Measurements from ENCODE around the gene LIMS2.

Gene LIMS2

GRCh38 chr2:127673291-127674069, 1.9 kb downstream of the LIMS2 start:
- DNase-seq: no peak

GRCh38 chr2:127672341-127673224, 2.7 kb downstream of the LIMS2 start:
- no peak for DNase-seq

GRCh38 chr2:127671557-127672302, 3.6 kb downstream of the LIMS2 start:
- no peak for DNase-seq

GRCh38 chr2:127670957-127671290, 4.4 kb downstream of the LIMS2 start:
- DNase-seq: no peak

GRCh38 chr2:127670055-127670956, 5.0 kb downstream of the LIMS2 start:
- DNase-seq: no peak

GRCh38 chr2:127669056-127669455, 6.3 kb downstream of the LIMS2 start:
- DNase-seq: no peak

- DNase-seq: no peak
These were observed 9.9 kb downstream of the LIMS2 start for GRCh38 chr2:127665267-127665893.

GRCh38 chr2:127664895-127665225, 10.5 kb downstream of the LIMS2 start:
- no peak for DNase-seq

GRCh38 chr2:127664065-127664894, 11.1 kb downstream of the LIMS2 start:
- DNase-seq: no peak

- DNase-seq: no peak
These were observed 11.7 kb downstream of the LIMS2 start for GRCh38 chr2:127663566-127664064.

GRCh38 chr2:127662937-127663565, 12.3 kb downstream of the LIMS2 start:
- no peak for DNase-seq

- DNase-seq: no peak
These were observed 13.3 kb downstream of the LIMS2 start for GRCh38 chr2:127661949-127662510.

- DNase-seq: no peak
These were observed 14.2 kb downstream of the LIMS2 start for GRCh38 chr2:127661072-127661649.

GRCh38 chr2:127660291-127660578, 15.1 kb downstream of the LIMS2 start:
- no peak for DNase-seq

- DNase-seq: no peak
These were observed 15.7 kb downstream of the LIMS2 start for GRCh38 chr2:127659408-127660290.

GRCh38 chr2:127658641-127659407, 16.5 kb downstream of the LIMS2 start:
- DNase-seq: no peak

- no peak for DNase-seq
These were observed 17.2 kb downstream of the LIMS2 start for GRCh38 chr2:127658146-127658545.

- no peak for DNase-seq
These were observed 18.1 kb downstream of the LIMS2 start for GRCh38 chr2:127657232-127657595.

Data from CD4-positive, alpha-beta T cell treated with Interleukin-21 for 1 hour (primary cell).